ENCODE measurements around the gene CD99.
"Not testable (repeated sequence)": the region's sequence is repeated elsewhere in the genome, so short reads cannot be mapped to it uniquely, and the experiment has no call there.

CD99 gene

DNA sequence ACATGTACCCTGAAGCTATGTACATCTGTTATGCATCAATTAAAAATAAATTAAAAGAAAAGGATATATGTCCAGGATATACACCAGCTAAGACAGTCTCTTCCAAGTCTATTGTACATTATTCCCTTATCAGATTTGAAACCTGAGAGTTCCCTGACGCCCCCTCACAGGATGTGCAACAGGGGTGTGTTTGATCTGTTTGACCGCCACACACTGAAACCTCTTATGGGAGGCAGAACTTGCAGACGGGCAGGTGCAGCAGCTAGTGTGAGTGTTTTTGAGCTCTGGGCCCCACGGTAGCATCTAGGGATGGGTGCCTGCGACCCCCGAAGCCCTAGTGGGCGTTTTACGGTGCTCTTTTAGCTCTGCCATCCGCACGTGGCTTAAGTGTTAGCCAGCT is 65.5 kb downstream of the CD99 start:
- Histone ChIP-seq H3K4me1 (ENCODE audit: low read length) (no peaks in the 10 kb centered on the region), H3K27ac (ENCODE audit: low read length) (no peak overlapping the region), H3F3A (ENCODE audit: insufficient read depth, low read length) (no peaks in the 10 kb centered on the region), H3K9me3 (replicated peaks; ENCODE audit: insufficient read depth, low read length) (no peaks in the 10 kb centered on the region), H2AFZ (ENCODE audit: low read length) (no peak overlapping the region), H3K9ac (ENCODE audit: low read length) (no peak overlapping the region), H3K79me2 (ENCODE audit: low read length) (no peaks in the 10 kb centered on the region), H3K4me2 (ENCODE audit: low read depth, low read length) (no peak overlapping the region), H3K9me2 (replicated peaks; ENCODE audit: insufficient read depth, low read length) (no peaks in the 10 kb centered on the region), H3K4me3 (ENCODE audit: low read length) (no peak overlapping the region), H3K36me3 (replicated peaks; ENCODE audit: insufficient read depth, low read length) (no peaks in the 10 kb centered on the region), H3K27me3 (replicated peaks; ENCODE audit: insufficient read depth, low read length) (no peaks in the 10 kb centered on the region), H4K20me1 (ENCODE audit: insufficient read depth, low read length) (no peaks in the 10 kb centered on the region)
- no peak for DNase-seq
- no peak for TF ChIP-seq EZH2phosphoT487 (IDR thresholded peaks at IDR 0.05; ENCODE audit: low read length)
- no peak for TF ChIP-seq EZH2 (optimal IDR thresholded peaks at IDR 0.05; ENCODE audit: low read depth, low read length)
- no peak for TF ChIP-seq CTCF (IDR thresholded peaks at IDR 0.05; ENCODE audit: low read length)

GRCh38 chrX:2761246-2761645 is 70.2 kb downstream of the CD99 start:
- DNase-seq: no peak
- no peaks in the 10 kb centered on the region for H3K9me2 ChIP-seq (replicated peaks; ENCODE audit: insufficient read depth, low read length)
- no peaks in the 10 kb centered on the region for H3K4me1 ChIP-seq (ENCODE audit: low read length)
- no peak overlapping the region for H2AFZ ChIP-seq (ENCODE audit: low read length)
- H3F3A ChIP-seq (ENCODE audit: insufficient read depth, low read length): no peaks in the 10 kb centered on the region
- H3K4me2 ChIP-seq (ENCODE audit: low read depth, low read length): no peak overlapping the region
- no peak overlapping the region for H3K4me3 ChIP-seq (ENCODE audit: low read length)
- H3K9me3 ChIP-seq (replicated peaks; ENCODE audit: insufficient read depth, low read length): no peaks in the 10 kb centered on the region
- no peaks in the 10 kb centered on the region for H4K20me1 ChIP-seq (ENCODE audit: insufficient read depth, low read length)
- no peaks in the 10 kb centered on the region for H3K36me3 ChIP-seq (replicated peaks; ENCODE audit: insufficient read depth, low read length)
- H3K9ac ChIP-seq (ENCODE audit: low read length): no peak overlapping the region
- TF ChIP-seq EZH2phosphoT487 (IDR thresholded peaks at IDR 0.05; ENCODE audit: low read length): no peak
- no peak for TF ChIP-seq EZH2 (optimal IDR thresholded peaks at IDR 0.05; ENCODE audit: low read depth, low read length)
- TF ChIP-seq CTCF (IDR thresholded peaks at IDR 0.05; ENCODE audit: low read length): no peak
- no peaks in the 10 kb centered on the region for H3K27me3 ChIP-seq (replicated peaks; ENCODE audit: insufficient read depth, low read length)
- no peak overlapping the region for H3K27ac ChIP-seq (ENCODE audit: low read length)
- H3K79me2 ChIP-seq (ENCODE audit: low read length): no peaks in the 10 kb centered on the region

GRCh38 chrX:2762671-2763070 is 71.6 kb downstream of the CD99 start:
- not testable (repeated sequence) for H3K27me3 ChIP-seq (replicated peaks; ENCODE audit: insufficient read depth, low read length); H2AFZ ChIP-seq (ENCODE audit: low read length); H3F3A ChIP-seq (ENCODE audit: insufficient read depth, low read length); DNase-seq; H3K4me2 ChIP-seq (ENCODE audit: low read depth, low read length); H3K36me3 ChIP-seq (replicated peaks; ENCODE audit: insufficient read depth, low read length); H3K9me3 ChIP-seq (replicated peaks; ENCODE audit: insufficient read depth, low read length); H3K9me2 ChIP-seq (replicated peaks; ENCODE audit: insufficient read depth, low read length); H4K20me1 ChIP-seq (ENCODE audit: insufficient read depth, low read length); H3K27ac ChIP-seq (ENCODE audit: low read length); H3K4me1 ChIP-seq (ENCODE audit: low read length); H3K9ac ChIP-seq (ENCODE audit: low read length); H3K79me2 ChIP-seq (ENCODE audit: low read length); H3K4me3 ChIP-seq (ENCODE audit: low read length)

DNA sequence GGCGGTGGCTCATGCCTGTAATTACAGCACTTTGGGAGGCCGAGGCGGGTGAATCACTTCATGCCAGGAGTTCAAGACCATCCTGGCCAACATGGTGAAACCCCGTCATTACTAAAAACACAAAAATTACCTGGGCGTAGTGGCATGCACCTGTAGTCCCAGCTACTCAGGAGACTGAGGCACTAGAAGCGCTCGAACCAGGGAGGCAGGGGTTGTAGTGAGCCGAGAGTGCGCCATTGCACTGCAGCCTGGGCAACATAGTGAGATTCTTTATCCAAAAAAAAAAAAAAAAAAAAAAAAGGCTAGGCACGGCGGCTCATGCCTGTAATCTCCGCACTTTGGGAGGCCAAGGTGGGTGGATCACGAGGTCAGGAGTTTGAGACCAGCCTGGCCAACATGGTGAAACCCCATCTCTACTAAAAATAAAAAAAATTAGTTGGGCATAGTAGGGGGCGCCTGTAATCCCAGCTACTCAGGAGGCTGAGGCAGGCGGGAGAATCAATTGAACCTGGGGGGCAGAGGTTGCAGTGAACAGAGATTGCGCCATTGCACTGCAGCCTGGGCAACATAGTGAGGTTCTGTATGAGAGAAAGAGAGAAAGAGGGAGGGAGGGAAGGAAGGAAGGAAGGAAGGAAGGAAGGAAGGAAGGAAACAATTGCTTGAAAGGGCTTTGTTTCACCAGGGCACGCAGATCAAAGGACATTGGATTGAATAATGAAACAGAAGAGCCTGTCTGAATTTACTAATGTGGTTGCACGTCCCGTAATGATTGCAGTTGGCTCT is 73.9 kb downstream of the CD99 start:
- H3K27me3 ChIP-seq (replicated peaks; ENCODE audit: insufficient read depth, low read length); H3K4me1 ChIP-seq (ENCODE audit: low read length); H3K4me2 ChIP-seq (ENCODE audit: low read depth, low read length): not testable (repeated sequence)

More for the DNA sequence above, 73.9 kb downstream of the CD99 start:
- not testable (repeated sequence) for H3F3A ChIP-seq (ENCODE audit: insufficient read depth, low read length); H3K79me2 ChIP-seq (ENCODE audit: low read length); H3K9me2 ChIP-seq (replicated peaks; ENCODE audit: insufficient read depth, low read length); H2AFZ ChIP-seq (ENCODE audit: low read length); H3K9me3 ChIP-seq (replicated peaks; ENCODE audit: insufficient read depth, low read length); DNase-seq; H3K4me3 ChIP-seq (ENCODE audit: low read length); H3K9ac ChIP-seq (ENCODE audit: low read length); H4K20me1 ChIP-seq (ENCODE audit: insufficient read depth, low read length); H3K27ac ChIP-seq (ENCODE audit: low read length); H3K36me3 ChIP-seq (replicated peaks; ENCODE audit: insufficient read depth, low read length)

Data from MM.1S (cell line).